Kidney epithelial cell (primary cell): ENCODE measurements around the gene TMEM253. TPM values are rescaled to one million over a fixed set of nuclear protein-coding genes. Genes with fewer than 3 reads are reported as not detected.

ENCODE experiments used
- DNase-seq: peaks from one replicate; pipeline ENCODE4 v3.0.0-alpha.2; 2010; ENCODE audit warnings: low read depth
- H3K27me3 ChIP-seq: 2 replicates; pipeline ENCODE4 v1.6.0; 2011; ENCODE audit warnings: low read length; ENCODE audit not compliant: control insufficient read depth, insufficient read depth
- H3K36me3 ChIP-seq: 2 replicates; pipeline ENCODE4 v1.5.1; 2011; ENCODE audit warnings: low read length; ENCODE audit not compliant: control insufficient read depth, insufficient read depth
- H3K4me3 ChIP-seq: 2 replicates; pipeline ENCODE4 v1.5.1; 2011; ENCODE audit warnings: low read depth, mild to moderate bottlenecking, control low read depth, low read length
- total RNA-seq: library from RNA; depleted of rRNA; stranded (reverse); fragments of >200 nt; gene quantifications from 2 replicates; pipeline ENCODE4 v1.2.3, GENCODE V29; 2015
- TF ChIP-seq, protein P1 (sequence below): IDR thresholded peaks from 2 replicates; pipeline ENCODE4 v1.5.1; 2011; ENCODE audit warnings: mild to moderate bottlenecking, moderate library complexity, low read length, control low read depth, inconsistent platforms; ENCODE audit not compliant: insufficient read depth, poor library complexity, severe bottlenecking

The TMEM253 gene
- not detected in 2 replicates for total RNA-seq

DNA sequence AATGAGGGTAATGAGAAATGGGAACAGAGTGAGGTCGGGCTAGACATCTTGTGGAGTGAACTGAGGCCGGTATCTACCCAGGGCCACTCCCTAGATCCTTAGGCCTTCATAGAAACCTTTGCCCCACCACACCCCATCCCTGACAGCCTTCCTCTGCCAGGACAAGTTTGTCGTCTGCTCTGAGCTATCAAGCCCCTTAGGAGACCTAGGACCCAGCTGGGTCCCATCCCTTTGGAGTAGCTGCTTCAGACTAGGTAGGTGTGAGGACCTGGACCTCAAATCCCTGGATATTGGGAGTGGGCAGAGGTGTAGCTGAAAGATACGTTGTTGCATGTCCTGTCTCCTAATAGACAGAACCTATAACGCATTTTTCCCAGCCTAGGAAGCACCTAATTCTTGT lies at the start of gene TMEM253:
Gene TMEM253, plus strand, starts transcription at position 136 of the 400 bp plus-strand sequence. CDS start 278 bp downstream, outside the sequence.
- no peak within 1 kb of the TSS for H3K4me3 ChIP-seq
- H3K36me3 ChIP-seq: no peaks in the 10 kb centered on the region
- DNase-seq: no peak
- TF ChIP-seq, protein P1, sequence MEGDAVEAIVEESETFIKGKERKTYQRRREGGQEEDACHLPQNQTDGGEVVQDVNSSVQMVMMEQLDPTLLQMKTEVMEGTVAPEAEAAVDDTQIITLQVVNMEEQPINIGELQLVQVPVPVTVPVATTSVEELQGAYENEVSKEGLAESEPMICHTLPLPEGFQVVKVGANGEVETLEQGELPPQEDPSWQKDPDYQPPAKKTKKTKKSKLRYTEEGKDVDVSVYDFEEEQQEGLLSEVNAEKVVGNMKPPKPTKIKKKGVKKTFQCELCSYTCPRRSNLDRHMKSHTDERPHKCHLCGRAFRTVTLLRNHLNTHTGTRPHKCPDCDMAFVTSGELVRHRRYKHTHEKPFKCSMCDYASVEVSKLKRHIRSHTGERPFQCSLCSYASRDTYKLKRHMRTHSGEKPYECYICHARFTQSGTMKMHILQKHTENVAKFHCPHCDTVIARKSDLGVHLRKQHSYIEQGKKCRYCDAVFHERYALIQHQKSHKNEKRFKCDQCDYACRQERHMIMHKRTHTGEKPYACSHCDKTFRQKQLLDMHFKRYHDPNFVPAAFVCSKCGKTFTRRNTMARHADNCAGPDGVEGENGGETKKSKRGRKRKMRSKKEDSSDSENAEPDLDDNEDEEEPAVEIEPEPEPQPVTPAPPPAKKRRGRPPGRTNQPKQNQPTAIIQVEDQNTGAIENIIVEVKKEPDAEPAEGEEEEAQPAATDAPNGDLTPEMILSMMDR: no peak
- H3K27me3 ChIP-seq: no peaks in the 10 kb centered on the region

DNA sequence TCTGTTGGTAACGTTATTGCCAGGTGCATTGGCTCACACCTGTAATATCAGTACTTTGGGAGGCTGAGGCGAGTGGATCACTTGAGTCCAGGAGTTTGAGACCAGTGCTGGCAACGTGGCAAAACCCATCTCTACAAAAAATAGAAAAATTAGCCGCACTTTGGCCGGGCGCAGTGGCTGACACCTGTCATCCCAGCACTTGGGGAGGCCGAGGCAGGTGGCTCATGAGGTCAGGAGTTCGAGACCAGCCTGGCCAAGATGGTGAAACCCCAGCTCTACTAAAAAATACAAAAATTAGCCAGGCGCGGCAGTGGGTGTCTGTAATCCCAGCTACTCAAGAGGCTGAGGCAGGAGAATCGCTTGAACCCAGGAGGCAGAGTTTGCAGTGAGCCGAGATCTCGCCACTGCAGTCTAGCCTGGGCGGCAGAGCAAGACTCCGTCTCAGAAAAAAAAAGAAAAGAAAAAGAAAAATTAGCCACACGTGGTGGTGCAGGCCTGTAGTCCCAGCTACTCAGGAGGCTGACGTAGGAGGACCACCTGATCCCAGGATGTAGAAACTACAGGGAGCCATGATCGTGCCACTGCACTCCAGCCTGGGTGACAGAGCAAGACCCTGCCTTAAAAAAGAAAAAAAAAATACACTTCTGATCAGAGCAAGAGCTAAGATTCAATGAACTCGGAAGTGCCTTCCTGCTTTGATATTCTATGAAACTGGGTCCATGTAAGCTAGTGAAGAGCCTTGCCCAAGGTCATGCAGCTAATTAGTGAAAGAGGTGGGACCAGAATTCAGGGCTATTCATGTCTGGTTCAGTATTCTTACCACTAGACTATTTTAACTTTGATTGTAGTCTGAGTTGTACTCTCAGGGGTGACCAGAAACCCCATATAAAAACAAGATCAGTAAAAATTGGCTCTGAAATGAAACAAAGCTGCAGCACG lies 47.4 kb upstream of the TMEM253 start:
- DNase-seq: no peak
- Histone ChIP-seq H3K36me3 (no peaks in the 10 kb centered on the region), H3K27me3 (no peaks in the 10 kb centered on the region), H3K4me3 (no peak overlapping the region)
- TF ChIP-seq, protein P1: no peak

DNA sequence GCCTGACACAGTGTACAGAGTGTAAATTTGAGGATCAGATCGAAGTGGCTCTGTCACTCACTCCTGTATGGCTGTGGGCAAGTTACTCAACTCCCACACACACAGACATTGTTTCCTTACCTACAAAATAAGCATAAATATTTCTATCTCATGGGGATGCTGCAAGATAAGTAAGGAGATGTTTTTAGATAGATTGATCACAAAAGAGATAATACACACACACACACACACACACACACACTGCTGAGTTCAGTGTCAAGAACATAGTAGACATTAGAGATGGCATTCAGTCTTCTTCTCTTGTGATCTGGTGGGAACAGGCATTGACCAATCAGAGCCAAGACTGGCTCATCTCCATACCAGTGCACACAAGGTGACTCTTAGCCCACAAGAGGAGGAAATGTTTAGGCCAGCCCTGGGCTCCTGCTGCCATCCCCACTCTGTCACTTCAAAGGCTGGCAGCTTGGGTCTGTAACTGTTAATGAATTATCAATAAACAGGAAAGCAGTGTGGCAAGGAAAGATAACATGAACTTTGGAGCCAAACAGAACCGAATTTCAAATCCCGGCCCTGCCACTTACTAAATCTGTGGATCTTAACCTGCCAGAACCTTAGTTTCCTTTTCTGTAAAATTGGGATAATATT lies 46.6 kb upstream of the TMEM253 start:
- no peaks in the 10 kb centered on the region for H3K36me3 ChIP-seq
- H3K27me3 ChIP-seq: no peaks in the 10 kb centered on the region
- DNase-seq: no peak
- no peak overlapping the region for H3K4me3 ChIP-seq
- TF ChIP-seq, protein P1: no peak

DNA sequence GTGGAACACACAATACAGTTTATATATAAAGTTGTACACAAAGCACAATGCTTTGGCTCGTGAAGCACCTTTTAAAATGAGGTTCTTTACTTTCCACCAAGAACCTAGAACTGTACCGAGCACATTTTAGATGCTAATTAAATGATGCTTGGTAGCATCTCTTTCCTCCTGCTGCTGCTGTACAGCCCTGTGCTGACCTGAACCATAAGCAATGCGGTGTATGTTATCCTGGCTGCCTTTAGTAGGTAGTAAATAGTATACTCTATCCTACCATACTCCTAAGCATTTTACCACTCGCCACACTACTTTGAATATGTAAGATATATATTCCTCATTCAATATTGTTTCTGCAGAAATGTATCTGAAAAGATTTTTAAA lies 46.1 kb upstream of the TMEM253 start:
- TF ChIP-seq, protein P1: no peak
- H3K4me3 ChIP-seq: no peak overlapping the region
- H3K27me3 ChIP-seq: no peaks in the 10 kb centered on the region
- no peaks in the 10 kb centered on the region for H3K36me3 ChIP-seq
- no peak for DNase-seq

DNA sequence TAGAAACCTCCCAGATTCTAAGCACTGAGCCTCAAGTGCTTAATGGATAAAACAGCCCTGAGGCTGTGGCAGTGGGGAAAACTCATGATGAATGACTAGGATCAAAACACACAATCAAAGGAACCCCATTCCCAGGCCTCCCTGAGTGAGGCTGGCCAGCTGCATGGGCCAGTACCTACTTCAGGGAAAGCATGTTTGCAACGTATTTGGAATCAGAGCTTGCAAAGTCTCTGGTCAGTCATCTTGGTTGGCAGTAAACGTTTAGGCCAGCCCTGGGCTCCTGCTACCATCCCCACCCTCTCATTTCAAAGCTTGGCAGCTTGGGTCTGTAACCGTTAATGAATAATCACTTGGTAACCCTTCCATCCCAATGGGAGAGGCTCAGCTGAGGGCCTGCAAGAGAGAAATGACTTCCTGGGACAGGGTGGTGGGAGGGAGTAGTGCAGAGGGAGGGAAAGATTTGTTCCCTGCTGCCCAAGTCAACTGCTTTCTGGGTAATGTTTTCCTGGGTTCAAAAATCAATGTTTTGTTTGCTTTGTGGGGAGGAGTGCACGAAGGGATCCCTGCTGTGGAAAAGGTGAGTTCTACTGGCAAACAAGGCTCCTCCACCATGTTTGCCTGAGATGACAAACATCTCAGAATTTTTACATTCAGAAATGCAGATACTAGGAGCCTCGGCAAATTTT lies 45.3 kb upstream of the TMEM253 start:
- no peak for DNase-seq
- Histone ChIP-seq H3K4me3 (no peak overlapping the region), H3K27me3 (no peaks in the 10 kb centered on the region), H3K36me3 (no peaks in the 10 kb centered on the region)
- TF ChIP-seq, protein P1: no peak
